HCT116 (cell line): ENCODE data around the gene C19orf25. TPM values are rescaled to one million over a fixed set of nuclear protein-coding genes. Genes with fewer than 3 reads are reported as not detected.
A peak's percentile ranks its signal among the peaks of the same experiment; 100 is the strongest.

ENCODE experiments used
- ATAC-seq: fragments of 200-7000 bp; cut with Tn5 transposase; 2 replicates; pipeline ENCODE4 v1.9.1; 2020; ENCODE audit warnings: mild to moderate bottlenecking, moderate library complexity
- BruUV-seq: library from RNA; stranded (reverse); fragments of 400-500 nt; replicated peaks from 2 replicates; lab custom pipeline; 2021; lab: Mats Ljungman, UMichigan
- CTCF ChIA-PET: fragments of 300-600 bp; sonication (Branson Sonifier 250); formaldehyde crosslinking; loops from one replicate; lab custom pipeline; 2021; ENCODE audit warnings: antibody characterized with exemption; lab: Charles Lee
- POLR2A ChIA-PET: fragments of 300-600, 350-600 bp; sonication (Branson Sonifier 250); formaldehyde crosslinking; loops from one replicate; lab custom pipeline; 2021; ENCODE audit warnings: antibody characterized with exemption; lab: Charles Lee
- RAD21 ChIA-PET, 2 experiments: fragments of 300-600 bp; sonication (Branson Sonifier 250); formaldehyde crosslinking; loops; one replicate each; lab custom pipeline; 2023; ENCODE audit warnings: low total read pairs in 2 of 2; ENCODE audit not compliant: uncharacterized antibody in 2 of 2, unreplicated experiment in 2 of 2, low non-redundant PET in 1 of 2; lab: Charles Lee
- DNase-seq: peaks from one replicate; pipeline ENCODE4 v3.0.0-alpha.2; 2010; ENCODE audit warnings: low read depth, low spot score
- H2AFZ ChIP-seq: fragments of 200-600 bp; shearing (Covaris generic), sonication (generic); 2 replicates; pipeline ENCODE4 v1.6.1; 2017; ENCODE audit warnings: low read depth, mixed run types, mixed read lengths, antibody characterized with exemption, low read length; ENCODE audit not compliant: poor library complexity, severe bottlenecking
- H3K27ac ChIP-seq: 2 replicates; pipeline ENCODE4 v1.5.1; 2012; ENCODE audit warnings: low read depth, low read length
- H3K27me3 ChIP-seq: fragments of 200-600 bp; sonication (generic); 2 replicates; pipeline ENCODE4 v1.6.1; 2016; ENCODE audit warnings: mixed run types, low read length, mixed read lengths; ENCODE audit not compliant: insufficient read depth
- H3K36me3 ChIP-seq, 2 experiments: fragments of 200-500 bp in 1 of 2; fragments of 200-600 bp in 1 of 2; sonication (Bioruptor generic) in 1 of 2; sonication (generic) in 1 of 2; 2 replicates each; pipeline versions ENCODE4 v1.5.1 to v1.6.1; 2014 to 2016; ENCODE audit warnings: low read length in 2 of 2, inconsistent platforms in 1 of 2, mixed read lengths in 1 of 2, mixed run types in 1 of 2; ENCODE audit not compliant: insufficient read depth in 2 of 2, control insufficient read depth in 1 of 2
- H3K4me1 ChIP-seq, 2 experiments: fragments of 200-600 bp in 1 of 2; sonication (generic) in 1 of 2; 2 replicates each; pipeline versions ENCODE4 v1.5.1 to v1.6.1; 2012 to 2017; ENCODE audit warnings: low read length in 2 of 2, inconsistent platforms in 1 of 2, mild to moderate bottlenecking in 1 of 2, mixed read lengths in 1 of 2, mixed run types in 1 of 2, moderate library complexity in 1 of 2; ENCODE audit not compliant: insufficient read depth in 2 of 2, control insufficient read depth in 1 of 2
- H3K4me2 ChIP-seq: fragments of 200-600 bp; sonication (generic); 2 replicates; pipeline ENCODE4 v1.6.1; 2017; ENCODE audit warnings: mixed run types, low read length, mixed read lengths
- H3K4me3 ChIP-seq, 2 experiments: fragments of 200-600 bp in 1 of 2; sonication (generic) in 1 of 2; replicated peaks in 1 of 2; 2 replicates each; pipeline ENCODE4 v1.5.1; 2011 to 2016; ENCODE audit warnings: low read length in 2 of 2, control low read depth in 1 of 2, low read depth in 1 of 2, mild to moderate bottlenecking in 1 of 2, mixed read lengths in 1 of 2, mixed run types in 1 of 2
- H3K79me2 ChIP-seq: fragments of 200-600 bp; sonication (generic); 2 replicates; pipeline ENCODE4 v1.6.1; 2017; ENCODE audit warnings: mild to moderate bottlenecking, mixed run types, low read length, moderate library complexity, mixed read lengths; ENCODE audit not compliant: insufficient read depth
- H3K9ac ChIP-seq: fragments of 200-600 bp; sonication (generic); 2 replicates; pipeline ENCODE4 v1.6.1; 2016; ENCODE audit warnings: low read length, mixed read lengths
- H3K9me2 ChIP-seq: fragments of 200-600 bp; sonication (generic), shearing (Covaris generic); 2 replicates; pipeline ENCODE4 v1.6.1; 2017; ENCODE audit warnings: mixed run types, mild to moderate bottlenecking, moderate library complexity; ENCODE audit not compliant: insufficient read depth
- H3K9me3 ChIP-seq, 2 experiments: fragments of 200-500 bp in 1 of 2; fragments of 200-600 bp in 1 of 2; sonication (Bioruptor generic) in 1 of 2; sonication (generic) in 1 of 2; 2 replicates each; pipeline ENCODE4 v1.6.1; 2014 to 2017; ENCODE audit warnings: low read length in 2 of 2, mixed read lengths in 2 of 2, inconsistent platforms in 1 of 2, low read depth in 1 of 2, mild to moderate bottlenecking in 1 of 2, mixed run types in 1 of 2, moderate library complexity in 1 of 2; ENCODE audit not compliant: control insufficient read depth in 1 of 2, insufficient read depth in 1 of 2
- H4K20me1 ChIP-seq: fragments of 200-600 bp; sonication (generic), shearing (Covaris generic); 2 replicates; pipeline ENCODE4 v1.6.1; 2017; ENCODE audit warnings: mixed run types, mild to moderate bottlenecking, moderate library complexity; ENCODE audit not compliant: insufficient read depth
- EGR1 ChIP-seq: IDR thresholded peaks from 2 replicates; pipeline ENCODE4 v1.6.1; 2012; ENCODE audit warnings: low read depth
- RAD21 ChIP-seq: IDR thresholded peaks from 2 replicates; pipeline ENCODE4 v1.6.1; 2012; ENCODE audit warnings: low read depth, mild to moderate bottlenecking
- SP1 ChIP-seq: IDR thresholded peaks from 2 replicates; pipeline ENCODE4 v1.6.1; 2012; ENCODE audit warnings: low read depth
- SRF ChIP-seq: IDR thresholded peaks from 2 replicates; pipeline ENCODE4 v1.6.1; 2012; ENCODE audit warnings: low read depth
- intact Hi-C: fragments of 100-400 bp; cut with micrococcal nuclease; formaldehyde crosslinking; loops from 2 replicates; pipeline ENCODE4 v1.10.0; 2022
- total RNA-seq: library from RNA; stranded (reverse); gene quantifications from one replicate; pipeline ENCODE4 v1.2.1, GENCODE V29; 2021; ENCODE audit not compliant: unreplicated experiment
- TF ChIP-seq, protein P1 (sequence below): IDR thresholded peaks from 2 replicates; pipeline ENCODE4 v1.6.1; 2012
- TF ChIP-seq, protein P2 (sequence below): IDR thresholded peaks from 2 replicates; pipeline ENCODE4 v1.6.1; 2012; ENCODE audit warnings: low read depth

The C19orf25 gene
- total RNA-seq, 1 experiment from 2014 or later = 48.8 TPM

DNA sequence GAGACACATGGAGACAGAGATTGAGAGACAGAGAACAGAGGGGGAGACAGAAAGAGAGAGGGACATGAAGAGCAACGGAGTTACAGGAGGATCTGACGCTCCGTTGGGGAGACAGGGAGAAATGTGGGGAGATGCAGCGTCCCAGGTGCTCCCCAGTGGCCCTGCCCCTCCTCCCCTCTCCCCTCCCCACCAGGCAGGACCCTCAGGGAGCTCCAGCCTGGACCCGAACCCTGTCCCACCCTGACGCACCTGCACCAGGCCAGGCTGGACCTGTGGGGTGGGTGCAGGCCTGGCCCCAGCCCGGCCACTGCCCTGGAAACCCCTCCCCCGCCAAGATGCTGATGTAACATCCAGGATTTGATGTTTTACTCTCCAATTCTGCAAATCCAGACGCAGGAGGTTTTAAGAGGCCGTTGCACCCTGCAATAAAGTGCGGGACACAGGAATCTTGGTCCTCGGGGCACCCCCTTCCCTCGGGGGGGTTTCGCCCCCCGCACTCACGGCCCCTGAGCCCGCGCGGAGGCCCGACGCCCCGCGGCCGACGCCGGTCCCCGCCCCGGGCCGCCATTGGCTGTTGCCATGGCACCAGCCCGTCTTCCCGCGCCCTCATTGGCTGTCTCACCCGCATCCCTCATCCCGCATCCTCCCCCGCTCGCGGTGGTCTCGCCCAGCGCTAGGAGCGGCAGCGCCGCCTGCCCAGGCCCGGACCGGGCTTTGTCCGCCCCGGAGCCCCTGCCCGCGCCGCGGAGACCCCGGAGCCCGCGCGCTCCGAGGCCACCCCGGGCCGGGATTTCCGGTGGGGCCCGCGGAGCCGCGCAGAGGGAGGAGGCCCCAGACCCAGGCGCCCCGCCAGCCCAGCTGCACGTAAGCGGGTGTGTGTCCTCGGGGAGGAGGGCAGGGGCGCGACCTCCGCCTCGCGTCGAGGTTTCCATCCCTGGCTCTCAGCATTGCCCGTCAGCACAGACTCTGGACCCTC, 29.3 kb downstream of the C19orf25 start, which contains the start of gene APC2:
Gene APC2, plus strand, starts transcription at position 655 of the 976 bp plus-strand sequence. CDS start 2,881 bp downstream, outside the sequence.
- H3K9ac ChIP-seq = no peak within 1 kb of the TSS
- no peaks in the 10 kb centered on the region for H3K79me2 ChIP-seq
- TF ChIP-seq, protein P1, sequence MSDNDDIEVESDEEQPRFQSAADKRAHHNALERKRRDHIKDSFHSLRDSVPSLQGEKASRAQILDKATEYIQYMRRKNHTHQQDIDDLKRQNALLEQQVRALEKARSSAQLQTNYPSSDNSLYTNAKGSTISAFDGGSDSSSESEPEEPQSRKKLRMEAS = no peak
- TF ChIP-seq EGR1 = 0 out of 2 replicates have a peak, but pooled peaks have one; percentile 33
- TF ChIP-seq SP1 = peak; percentile 53
- TF ChIP-seq, protein P2, sequence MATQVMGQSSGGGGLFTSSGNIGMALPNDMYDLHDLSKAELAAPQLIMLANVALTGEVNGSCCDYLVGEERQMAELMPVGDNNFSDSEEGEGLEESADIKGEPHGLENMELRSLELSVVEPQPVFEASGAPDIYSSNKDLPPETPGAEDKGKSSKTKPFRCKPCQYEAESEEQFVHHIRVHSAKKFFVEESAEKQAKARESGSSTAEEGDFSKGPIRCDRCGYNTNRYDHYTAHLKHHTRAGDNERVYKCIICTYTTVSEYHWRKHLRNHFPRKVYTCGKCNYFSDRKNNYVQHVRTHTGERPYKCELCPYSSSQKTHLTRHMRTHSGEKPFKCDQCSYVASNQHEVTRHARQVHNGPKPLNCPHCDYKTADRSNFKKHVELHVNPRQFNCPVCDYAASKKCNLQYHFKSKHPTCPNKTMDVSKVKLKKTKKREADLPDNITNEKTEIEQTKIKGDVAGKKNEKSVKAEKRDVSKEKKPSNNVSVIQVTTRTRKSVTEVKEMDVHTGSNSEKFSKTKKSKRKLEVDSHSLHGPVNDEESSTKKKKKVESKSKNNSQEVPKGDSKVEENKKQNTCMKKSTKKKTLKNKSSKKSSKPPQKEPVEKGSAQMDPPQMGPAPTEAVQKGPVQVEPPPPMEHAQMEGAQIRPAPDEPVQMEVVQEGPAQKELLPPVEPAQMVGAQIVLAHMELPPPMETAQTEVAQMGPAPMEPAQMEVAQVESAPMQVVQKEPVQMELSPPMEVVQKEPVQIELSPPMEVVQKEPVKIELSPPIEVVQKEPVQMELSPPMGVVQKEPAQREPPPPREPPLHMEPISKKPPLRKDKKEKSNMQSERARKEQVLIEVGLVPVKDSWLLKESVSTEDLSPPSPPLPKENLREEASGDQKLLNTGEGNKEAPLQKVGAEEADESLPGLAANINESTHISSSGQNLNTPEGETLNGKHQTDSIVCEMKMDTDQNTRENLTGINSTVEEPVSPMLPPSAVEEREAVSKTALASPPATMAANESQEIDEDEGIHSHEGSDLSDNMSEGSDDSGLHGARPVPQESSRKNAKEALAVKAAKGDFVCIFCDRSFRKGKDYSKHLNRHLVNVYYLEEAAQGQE = no peak
- TF ChIP-seq RAD21 = no peak
- TF ChIP-seq SRF = no peak
- peaks cover 15 to 40% of the 10 kb centered on the region in 2 experiments for H3K4me1 ChIP-seq
- no TSS peak for BruUV-seq
- H3K4me3 ChIP-seq = no peak within 1 kb of the TSS
- H3K27me3 ChIP-seq = no peaks in the 10 kb centered on the region; the same call in 1 of the 2 replicates
- DNase-seq (no peak), ATAC-seq (peak; percentile 28)
- no peaks in the 10 kb centered on the region for H4K20me1 ChIP-seq
- ChIA-PET RAD21 (no interaction called here), POLR2A (no interaction called here), CTCF (no interaction called here)
- no peaks in the 10 kb centered on the region for H3K9me2 ChIP-seq
- no peak within 1 kb of the TSS for H2AFZ ChIP-seq
- no peak within 1 kb of the TSS for H3K4me2 ChIP-seq
- no peak within 1 kb of the TSS for H3K27ac ChIP-seq
- intact Hi-C loops = no loop called here
- H3K36me3 ChIP-seq = no peaks in the 10 kb centered on the region
- no peaks in the 10 kb centered on the region for H3K9me3 ChIP-seq
